ENCODE results near the gene GPR3. TPM values are rescaled to one million over a fixed set of nuclear protein-coding genes. Genes with fewer than 3 reads are reported as not detected.
"Not testable (repeated sequence)": the region's sequence is repeated elsewhere in the genome, so short reads cannot be mapped to it uniquely, and the experiment has no call there.

The GPR3 gene
- total RNA-seq, 1 experiment from 2014 or later, result 1.3 TPM

GRCh38 chr1:27405074-27405473 is 12.7 kb downstream of the GPR3 start:
- Mint-ChIP-seq H3K27ac (ENCODE audit: unreplicated experiment) (no peak overlapping the region), H3K36me3 (ENCODE audit: insufficient read depth, unreplicated experiment) (peaks cover 18% of the 10 kb centered on the region), H3K27me3 (ENCODE audit: unreplicated experiment) (no peaks in the 10 kb centered on the region), H3K4me1 (ENCODE audit: low read depth, unreplicated experiment) (no peaks in the 10 kb centered on the region), H3K4me3 (ENCODE audit: low read depth, unreplicated experiment) (no peak overlapping the region), H3K9me3 (ENCODE audit: low read depth, unreplicated experiment) (no peaks in the 10 kb centered on the region)
- CTCF ChIA-PET, result no interaction called here
- BruUV-seq (replicated peaks), result no TSS peak
- no peak for DNase-seq
- no peak for TF ChIP-seq CTCF (IDR thresholded peaks at IDR 0.05; ENCODE audit: unreplicated experiment)
- intact Hi-C loops (cut with micrococcal nuclease; ENCODE audit: unreplicated experiment), result no loop called here

DNA sequence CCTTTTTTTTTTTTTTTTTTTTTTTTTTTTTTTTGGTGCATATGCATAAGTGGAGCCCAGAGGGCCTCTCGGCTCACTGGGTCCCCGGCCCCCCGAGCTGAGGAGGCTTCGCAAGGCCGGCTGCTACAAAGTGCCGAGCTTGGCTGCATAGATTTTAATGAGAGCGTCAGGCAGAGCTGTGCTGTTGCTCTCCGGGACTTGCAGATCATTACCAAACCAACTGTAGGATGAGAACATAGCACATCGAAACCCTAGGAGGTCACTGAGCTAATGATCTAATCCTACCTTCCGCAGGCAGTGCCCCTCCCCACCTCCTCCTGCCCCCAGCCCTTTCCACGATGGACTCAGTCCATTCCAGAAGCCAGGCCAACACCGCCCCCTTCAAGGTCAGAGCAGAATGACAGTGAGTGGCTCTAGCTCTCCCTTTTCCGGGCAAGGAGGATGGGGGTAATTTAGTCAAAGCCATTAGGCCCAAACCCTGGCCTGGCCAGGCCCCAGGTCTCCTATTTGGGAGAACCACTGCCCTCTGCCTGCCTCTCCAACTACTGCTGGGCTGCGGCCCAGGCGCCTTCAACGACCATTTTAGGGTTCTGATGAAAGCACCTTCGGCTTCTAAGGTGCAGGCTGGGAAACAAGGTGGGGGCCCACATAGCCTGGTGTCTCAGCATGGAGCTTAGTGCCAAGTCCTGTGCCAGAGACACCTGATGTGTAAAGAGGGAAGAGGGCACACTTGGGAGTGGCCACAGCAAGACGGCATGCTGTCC is 13.4 kb downstream of the GPR3 start:
- intact Hi-C loops (cut with micrococcal nuclease; ENCODE audit: unreplicated experiment); DNase-seq; H3K27me3 Mint-ChIP-seq (ENCODE audit: unreplicated experiment); H3K27ac Mint-ChIP-seq (ENCODE audit: unreplicated experiment); H3K4me1 Mint-ChIP-seq (ENCODE audit: low read depth, unreplicated experiment); H3K9me3 Mint-ChIP-seq (ENCODE audit: low read depth, unreplicated experiment); BruUV-seq (replicated peaks); H3K4me3 Mint-ChIP-seq (ENCODE audit: low read depth, unreplicated experiment): not testable (repeated sequence)
- H3K36me3 Mint-ChIP-seq (ENCODE audit: insufficient read depth, unreplicated experiment), result peaks cover 13% of the 10 kb centered on the region
- CTCF ChIA-PET, result interaction anchor here (0.5 kb wide), 1 partner anchor 152 kb away, joined by 4 read pairs; no protein-coding TSS in a partner anchor

- intact Hi-C loops (cut with micrococcal nuclease; ENCODE audit: unreplicated experiment), result no loop called here
- TF ChIP-seq CTCF (IDR thresholded peaks at IDR 0.05; ENCODE audit: unreplicated experiment), result no peak
- Mint-ChIP-seq H3K4me3 (ENCODE audit: low read depth, unreplicated experiment) (no peak overlapping the region), H3K27me3 (ENCODE audit: unreplicated experiment) (no peaks in the 10 kb centered on the region), H3K9me3 (ENCODE audit: low read depth, unreplicated experiment) (no peaks in the 10 kb centered on the region), H3K27ac (ENCODE audit: unreplicated experiment) (no peak overlapping the region), H3K4me1 (ENCODE audit: low read depth, unreplicated experiment) (no peaks in the 10 kb centered on the region), H3K36me3 (ENCODE audit: insufficient read depth, unreplicated experiment) (peaks cover 13% of the 10 kb centered on the region)
- no peak for DNase-seq
- CTCF ChIA-PET, result no interaction called here
- no TSS peak for BruUV-seq (replicated peaks)
Observed at GRCh38 chr1:27406362-27406680, 13.9 kb downstream of the GPR3 start.

DNA sequence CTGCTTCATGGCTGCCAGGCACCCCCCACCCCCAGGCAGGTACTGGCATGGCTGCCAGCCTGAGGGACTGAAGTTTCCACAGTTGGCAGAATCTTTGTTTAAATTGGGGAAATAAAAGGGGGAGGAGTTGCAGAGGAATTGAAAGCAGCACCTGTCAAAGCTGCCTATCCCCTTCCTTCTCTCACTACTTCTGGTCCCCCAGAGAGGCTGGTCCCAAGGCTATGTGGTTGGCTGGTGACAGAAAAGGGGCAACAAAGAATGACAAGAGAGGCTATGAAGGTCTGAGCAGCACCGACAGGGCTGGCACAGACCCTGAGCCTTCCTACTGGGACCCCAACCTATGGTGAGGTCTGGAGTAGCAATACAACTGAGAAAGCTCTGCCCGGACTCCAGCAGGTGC is 14.4 kb downstream of the GPR3 start:
- CTCF ChIA-PET; H3K27me3 Mint-ChIP-seq (ENCODE audit: unreplicated experiment); H3K4me1 Mint-ChIP-seq (ENCODE audit: low read depth, unreplicated experiment); intact Hi-C loops (cut with micrococcal nuclease; ENCODE audit: unreplicated experiment); DNase-seq; H3K9me3 Mint-ChIP-seq (ENCODE audit: low read depth, unreplicated experiment); H3K27ac Mint-ChIP-seq (ENCODE audit: unreplicated experiment); H3K4me3 Mint-ChIP-seq (ENCODE audit: low read depth, unreplicated experiment); BruUV-seq (replicated peaks): not testable (repeated sequence)
- H3K36me3 Mint-ChIP-seq (ENCODE audit: insufficient read depth, unreplicated experiment), result peaks cover 13% of the 10 kb centered on the region

DNA sequence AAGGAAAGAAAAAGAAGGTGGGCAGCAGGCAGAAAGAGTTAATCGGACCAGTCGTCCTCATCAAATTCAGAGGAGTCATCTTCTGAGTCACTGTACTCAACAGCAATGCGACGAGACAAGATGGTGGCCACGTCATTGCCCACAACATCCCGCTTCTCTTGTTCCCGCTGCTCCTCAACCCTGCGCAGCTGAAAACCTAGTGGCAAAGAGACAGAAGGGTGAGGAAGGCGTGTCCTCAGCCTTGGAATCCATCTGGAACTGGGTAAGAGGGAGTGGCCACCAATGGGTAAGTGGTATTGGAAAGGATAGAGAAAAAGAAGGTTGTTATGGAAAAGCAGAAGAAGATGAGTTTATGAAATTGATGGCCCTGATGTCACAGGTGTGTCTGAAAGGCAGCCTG is 15.7 kb downstream of the GPR3 start:
- CTCF ChIA-PET, result no interaction called here
- TF ChIP-seq CTCF (IDR thresholded peaks at IDR 0.05; ENCODE audit: unreplicated experiment), result no peak
- Mint-ChIP-seq H3K9me3 (ENCODE audit: low read depth, unreplicated experiment) (no peaks in the 10 kb centered on the region), H3K36me3 (ENCODE audit: insufficient read depth, unreplicated experiment) (peaks cover 13% of the 10 kb centered on the region), H3K27me3 (ENCODE audit: unreplicated experiment) (no peaks in the 10 kb centered on the region), H3K27ac (ENCODE audit: unreplicated experiment) (no peak overlapping the region), H3K4me1 (ENCODE audit: low read depth, unreplicated experiment) (no peaks in the 10 kb centered on the region), H3K4me3 (ENCODE audit: low read depth, unreplicated experiment) (no peak overlapping the region)
- intact Hi-C loops (cut with micrococcal nuclease; ENCODE audit: unreplicated experiment), result no loop called here
- DNase-seq, result no peak
- no TSS peak for BruUV-seq (replicated peaks)

Measured in Calu3 (cell line).